ENCODE results near the gene DOC2B.
"Not testable (repeated sequence)": the region's sequence is repeated elsewhere in the genome, so short reads cannot be mapped to it uniquely, and the experiment has no call there.

The DOC2B gene

GRCh38 chr17:142876-143784, 38.3 kb downstream of the DOC2B start:
- no peak for DNase-seq

- peak; percentile 35 for DNase-seq
These were observed 39.3 kb downstream of the DOC2B start for GRCh38 chr17:142102-142661.

GRCh38 chr17:139401-140205, 41.8 kb downstream of the DOC2B start:
- DNase-seq, result not testable (repeated sequence)

GRCh38 chr17:137166-137807, 44.2 kb downstream of the DOC2B start, which contains the start of gene SCGB1C2:
Gene SCGB1C2, plus strand, starts transcription at chr17:137569. Its CDS starts 22 bp downstream, at chr17:137591.
- DNase-seq, result not testable (repeated sequence)

GRCh38 chr17:136531-136930, 44.9 kb downstream of the DOC2B start:
- peak; percentile 82 for DNase-seq

GRCh38 chr17:135895-136294, 45.6 kb downstream of the DOC2B start:
- not testable (repeated sequence) for DNase-seq

- DNase-seq, result not testable (repeated sequence)
These were observed 46.4 kb downstream of the DOC2B start for GRCh38 chr17:135022-135421.

- DNase-seq, result not testable (repeated sequence)
These were observed 47.1 kb downstream of the DOC2B start for GRCh38 chr17:134332-134785.

GRCh38 chr17:133932-134331, 47.5 kb downstream of the DOC2B start:
- not testable (repeated sequence) for DNase-seq

GRCh38 chr17:118339-118917, 63.0 kb downstream of the DOC2B start:
- peak; percentile 73 for DNase-seq

GRCh38 chr17:113111-113510, 68.3 kb downstream of the DOC2B start:
- DNase-seq, result not testable (repeated sequence)

Measured in CD4-positive, alpha-beta T cell treated with Interleukin-21 for 1 hour (primary cell).